ENCODE data around the gene RAB33B. TPM values are rescaled to one million over a fixed set of nuclear protein-coding genes. Genes with fewer than 3 reads are reported as not detected.

The RAB33B gene
- total RNA-seq, 4 donors from 2014 or later = 6.8 to 8.1 (median 7.1) TPM

GRCh38 chr4:139511320-139511719 lies 57.4 kb downstream of the RAB33B start:
- in situ Hi-C loops (cut with MboI; ENCODE audit: low pct_ligation_motif_present in 1 of 4, low pct_unique_long_range_greater_than_20kb in 1 of 4, low sequenced_read_pairs in 3 of 4) = no loop called here
- Histone ChIP-seq H3K27me3 (no peaks in the 10 kb centered on the region), H3K27ac (no peak overlapping the region), H3K9me3 (no peaks in the 10 kb centered on the region), H3K4me1 (no peaks in the 10 kb centered on the region), H3K36me3 (peaks cover 0 to 8% (median 0%) of the 10 kb centered on the region in 4 donors), H3K4me3 (no peak overlapping the region)
- TF ChIP-seq EP300 (IDR thresholded peaks at IDR 0.05; ENCODE audit: low read depth) (no peak), POLR2AphosphoS5 (IDR thresholded peaks at IDR 0.05) (no peak)
- 82 to 88% methylated on average over 8 to 10 of the region's 10 CpGs for WGBS, 2 donors (ENCODE audit: low coverage in 1 of 2)
- DNase-seq = no peak
- intact Hi-C loops (cut with DNase I; ENCODE audit: low total_unique reads) = no loop called here

- Histone ChIP-seq H3K4me3 (no peak overlapping the region), H3K27me3 (no peaks in the 10 kb centered on the region), H3K36me3 (peaks cover 0 to 27% (median 2%) of the 10 kb centered on the region in 4 donors), H3K4me1 (no peaks in the 10 kb centered on the region), H3K9me3 (no peaks in the 10 kb centered on the region), H3K27ac (no peak overlapping the region)
- intact Hi-C loops (cut with DNase I; ENCODE audit: low total_unique reads) (no loop called here), in situ Hi-C loops (cut with MboI; ENCODE audit: low pct_ligation_motif_present in 1 of 4, low pct_unique_long_range_greater_than_20kb in 1 of 4, low sequenced_read_pairs in 3 of 4) (no loop called here)
- DNase-seq = no peak
- WGBS, 2 donors (ENCODE audit: low coverage in 1 of 2) = 96 to 100% methylated on average over 3 to 8 of the region's 8 CpGs
- TF ChIP-seq POLR2A (IDR thresholded peaks at IDR 0.05) (no peak), POLR2AphosphoS5 (IDR thresholded peaks at IDR 0.05) (no peak), EP300 (IDR thresholded peaks at IDR 0.05; ENCODE audit: low read depth) (no peak), CTCF (IDR thresholded peaks at IDR 0.05) (no peak)
Observed at GRCh38 chr4:139514382-139515059, 60.6 kb downstream of the RAB33B start.

GRCh38 chr4:139515531-139515958 lies 61.6 kb downstream of the RAB33B start:
- Histone ChIP-seq H3K27me3 (no peaks in the 10 kb centered on the region), H3K4me1 (no peaks in the 10 kb centered on the region), H3K4me3 (no peak overlapping the region), H3K9me3 (no peaks in the 10 kb centered on the region), H3K36me3 (peaks cover 0 to 26% (median 4%) of the 10 kb centered on the region in 4 donors), H3K27ac (no peak overlapping the region)
- WGBS, 2 donors (ENCODE audit: low coverage in 1 of 2) = 66 to 80% methylated on average over 1 to 4 of the region's 4 CpGs
- no peak for DNase-seq
- intact Hi-C loops (cut with DNase I; ENCODE audit: low total_unique reads) (no loop called here), in situ Hi-C loops (cut with MboI; ENCODE audit: low pct_ligation_motif_present in 1 of 4, low pct_unique_long_range_greater_than_20kb in 1 of 4, low sequenced_read_pairs in 3 of 4) (no loop called here)
- TF ChIP-seq EP300 (IDR thresholded peaks at IDR 0.05; ENCODE audit: low read depth) = no peak
- no peak for TF ChIP-seq POLR2A (IDR thresholded peaks at IDR 0.05)
- no peak for TF ChIP-seq POLR2AphosphoS5 (IDR thresholded peaks at IDR 0.05)
- TF ChIP-seq CTCF (IDR thresholded peaks at IDR 0.05) = no peak

- intact Hi-C loops (cut with DNase I; ENCODE audit: low total_unique reads) = no loop called here
- Histone ChIP-seq H3K9me3 (no peaks in the 10 kb centered on the region), H3K4me3 (no peak overlapping the region), H3K4me1 (peaks cover 5 to 18% (median 8%) of the 10 kb centered on the region in 4 donors), H3K27ac (no peak overlapping the region), H3K36me3 (peaks cover 0 to 34% (median 7%) of the 10 kb centered on the region in 4 donors), H3K27me3 (no peaks in the 10 kb centered on the region)
- TF ChIP-seq POLR2AphosphoS5 (IDR thresholded peaks at IDR 0.05) = no peak
- no peak for TF ChIP-seq CTCF (IDR thresholded peaks at IDR 0.05)
- no peak for TF ChIP-seq EP300 (IDR thresholded peaks at IDR 0.05; ENCODE audit: low read depth)
- TF ChIP-seq POLR2A (IDR thresholded peaks at IDR 0.05) = no peak
- in situ Hi-C loops (cut with MboI; ENCODE audit: low pct_ligation_motif_present in 1 of 4, low pct_unique_long_range_greater_than_20kb in 1 of 4, low sequenced_read_pairs in 3 of 4) = no loop called here
- WGBS, 2 donors (ENCODE audit: low coverage in 1 of 2) = 77 to 82% methylated on average over 4 of the region's 4 CpGs
- DNase-seq = no peak
Observed at GRCh38 chr4:139521754-139522401, 68.0 kb downstream of the RAB33B start.

All from transverse colon (tissue), 4 donors.